ENCODE results near the gene AGPS.

DNA sequence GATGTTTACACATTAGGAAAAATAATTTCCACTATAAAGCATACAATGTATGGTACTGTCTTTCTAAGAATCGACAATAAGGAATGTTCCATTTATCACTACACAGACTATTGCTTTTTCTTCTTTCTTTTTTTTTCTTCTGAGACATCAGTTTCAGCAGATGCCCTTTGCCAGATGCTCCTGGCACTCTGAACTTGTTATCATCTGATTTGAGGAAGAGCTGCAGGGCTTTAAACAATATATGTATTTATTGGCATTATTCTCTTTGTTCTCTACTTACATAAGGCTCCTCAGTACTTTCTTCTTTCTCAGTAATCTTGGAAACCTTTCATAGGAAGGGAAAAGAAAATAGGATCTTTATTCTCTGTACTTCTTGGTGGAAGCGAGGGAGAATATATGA is 45.0 kb upstream of the AGPS start:
- TF ChIP-seq CTCF (IDR thresholded peaks at IDR 0.05; ENCODE audit: insufficient read depth, low read length) (no peak), POLR2AphosphoS5 (IDR thresholded peaks at IDR 0.05; ENCODE audit: low read depth) (no peak)
